Measurements from ENCODE around the gene POU2F1.

DNA sequence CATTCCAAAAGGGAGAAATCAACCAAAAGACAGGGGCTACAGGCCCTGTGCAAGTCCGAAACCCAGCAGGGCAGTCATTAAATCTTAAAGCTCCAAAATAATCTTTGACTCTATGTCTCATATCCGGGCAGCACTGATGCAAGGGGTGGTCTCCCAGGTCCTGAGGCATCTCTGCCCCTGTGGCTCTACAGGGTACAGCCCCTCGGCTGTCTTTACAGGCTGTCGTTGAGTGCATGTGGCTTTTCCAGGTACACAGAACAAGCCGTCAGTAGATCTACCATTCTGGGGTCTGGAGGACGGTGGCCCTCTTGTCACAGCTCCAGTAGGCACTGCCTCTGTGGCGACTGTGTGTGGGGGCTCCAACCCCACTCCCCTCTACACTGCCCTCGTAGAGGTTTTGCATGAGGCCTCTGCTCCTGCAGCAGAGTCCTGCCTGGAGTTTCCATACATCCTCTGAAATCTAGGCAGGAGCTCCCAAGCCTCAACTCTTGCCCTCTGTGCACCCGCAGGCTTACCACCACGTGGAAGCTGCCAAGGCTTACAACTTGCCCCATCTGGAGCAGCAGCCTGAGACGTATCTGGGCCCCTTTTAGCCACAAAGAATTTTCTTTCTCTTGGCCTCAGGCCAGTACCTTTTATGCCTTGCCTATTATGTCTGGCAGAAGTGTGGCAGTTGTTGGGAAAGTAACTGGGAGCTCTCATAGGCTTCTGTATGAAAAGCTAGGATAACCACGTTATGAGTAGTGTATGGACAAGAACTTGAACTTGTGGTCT lies 52.5 kb downstream of the POU2F1 start:
- no peak for TF ChIP-seq POLR2A (IDR thresholded peaks at IDR 0.05)
- TF ChIP-seq, protein P1, sequence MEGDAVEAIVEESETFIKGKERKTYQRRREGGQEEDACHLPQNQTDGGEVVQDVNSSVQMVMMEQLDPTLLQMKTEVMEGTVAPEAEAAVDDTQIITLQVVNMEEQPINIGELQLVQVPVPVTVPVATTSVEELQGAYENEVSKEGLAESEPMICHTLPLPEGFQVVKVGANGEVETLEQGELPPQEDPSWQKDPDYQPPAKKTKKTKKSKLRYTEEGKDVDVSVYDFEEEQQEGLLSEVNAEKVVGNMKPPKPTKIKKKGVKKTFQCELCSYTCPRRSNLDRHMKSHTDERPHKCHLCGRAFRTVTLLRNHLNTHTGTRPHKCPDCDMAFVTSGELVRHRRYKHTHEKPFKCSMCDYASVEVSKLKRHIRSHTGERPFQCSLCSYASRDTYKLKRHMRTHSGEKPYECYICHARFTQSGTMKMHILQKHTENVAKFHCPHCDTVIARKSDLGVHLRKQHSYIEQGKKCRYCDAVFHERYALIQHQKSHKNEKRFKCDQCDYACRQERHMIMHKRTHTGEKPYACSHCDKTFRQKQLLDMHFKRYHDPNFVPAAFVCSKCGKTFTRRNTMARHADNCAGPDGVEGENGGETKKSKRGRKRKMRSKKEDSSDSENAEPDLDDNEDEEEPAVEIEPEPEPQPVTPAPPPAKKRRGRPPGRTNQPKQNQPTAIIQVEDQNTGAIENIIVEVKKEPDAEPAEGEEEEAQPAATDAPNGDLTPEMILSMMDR (IDR thresholded peaks at IDR 0.05), result no peak

Measured in thyroid gland (tissue), 4 donors.